ENCODE results near the gene RBM23.
"Not testable (repeated sequence)": the region's sequence is repeated elsewhere in the genome, so short reads cannot be mapped to it uniquely, and the experiment has no call there.

DNA sequence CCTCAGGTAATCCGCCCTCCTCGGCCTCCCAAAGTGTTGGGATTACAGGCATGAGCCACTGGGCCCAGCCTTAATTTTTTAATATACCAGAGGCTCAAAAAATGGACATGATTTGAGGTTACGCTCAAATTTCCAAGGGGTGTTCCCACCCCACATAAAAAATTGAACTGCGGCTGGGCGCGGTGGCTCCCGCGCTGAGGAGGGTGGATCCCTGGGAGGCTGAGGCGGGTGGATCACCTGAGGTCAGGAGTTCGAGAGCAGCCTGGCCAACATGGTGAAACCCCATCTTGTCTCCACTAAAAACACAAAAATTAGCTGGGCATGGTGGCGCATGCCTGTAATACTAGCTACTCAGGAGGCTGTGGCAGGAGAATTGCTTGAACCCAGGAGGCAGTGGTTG is 64.7 kb downstream of the RBM23 start:
- TF ChIP-seq, protein P1, sequence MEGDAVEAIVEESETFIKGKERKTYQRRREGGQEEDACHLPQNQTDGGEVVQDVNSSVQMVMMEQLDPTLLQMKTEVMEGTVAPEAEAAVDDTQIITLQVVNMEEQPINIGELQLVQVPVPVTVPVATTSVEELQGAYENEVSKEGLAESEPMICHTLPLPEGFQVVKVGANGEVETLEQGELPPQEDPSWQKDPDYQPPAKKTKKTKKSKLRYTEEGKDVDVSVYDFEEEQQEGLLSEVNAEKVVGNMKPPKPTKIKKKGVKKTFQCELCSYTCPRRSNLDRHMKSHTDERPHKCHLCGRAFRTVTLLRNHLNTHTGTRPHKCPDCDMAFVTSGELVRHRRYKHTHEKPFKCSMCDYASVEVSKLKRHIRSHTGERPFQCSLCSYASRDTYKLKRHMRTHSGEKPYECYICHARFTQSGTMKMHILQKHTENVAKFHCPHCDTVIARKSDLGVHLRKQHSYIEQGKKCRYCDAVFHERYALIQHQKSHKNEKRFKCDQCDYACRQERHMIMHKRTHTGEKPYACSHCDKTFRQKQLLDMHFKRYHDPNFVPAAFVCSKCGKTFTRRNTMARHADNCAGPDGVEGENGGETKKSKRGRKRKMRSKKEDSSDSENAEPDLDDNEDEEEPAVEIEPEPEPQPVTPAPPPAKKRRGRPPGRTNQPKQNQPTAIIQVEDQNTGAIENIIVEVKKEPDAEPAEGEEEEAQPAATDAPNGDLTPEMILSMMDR (conservative IDR thresholded peaks at IDR 0.05 in 1 of 2, IDR thresholded peaks at IDR 0.05 in 1 of 2; ENCODE audit: extremely low read depth in 1 of 2, insufficient read depth in 1 of 2, low read depth in 1 of 2, low read length in 2 of 2) = not testable (repeated sequence)
- not testable (repeated sequence) for TF ChIP-seq EZH2 (IDR thresholded peaks at IDR 0.05; ENCODE audit: borderline replicate concordance, low read length)

Measured in mammary epithelial cell (primary cell).